Measurements from ENCODE around the gene CABLES1.

- TF ChIP-seq EZH2 (IDR thresholded peaks at IDR 0.05) (no peak), POLR2AphosphoS5 (IDR thresholded peaks at IDR 0.05; ENCODE audit: borderline replicate concordance, low read depth, low read length) (no peak), FOXP2 (optimal IDR thresholded peaks at IDR 0.05; ENCODE audit: control extremely low read depth, extremely low read length, insufficient read depth) (no peak)
Measured at GRCh38 chr18:23226930-23227725, 91.8 kb downstream of the CABLES1 start.

Measured in SK-N-MC (cell line).